GM12865 (cell line): Measurements from ENCODE around the gene DENND11.

Experiments
- DNase-seq: peaks from one replicate; pipeline ENCODE4 v3.0.0; 2010; ENCODE audit warnings: low read depth
- H3K4me3 ChIP-seq: 2 replicates; pipeline ENCODE4 v1.5.1; 2011; ENCODE audit warnings: mild to moderate bottlenecking, low read depth, low read length, control low read depth
- TF ChIP-seq, protein P1 (sequence below): IDR thresholded peaks from 2 replicates; pipeline ENCODE4 v1.5.1; 2011; ENCODE audit warnings: low read length, control low read depth, low read depth, inconsistent platforms; ENCODE audit not compliant: insufficient read depth; ENCODE audit errors: missing control alignments

The DENND11 gene

GRCh38 chr7:141737836-141738591, 36.0 kb upstream of the DENND11 start, which contains the start of gene SSBP1:
Gene SSBP1, plus strand, starts transcription at chr7:141738358. Its CDS starts 809 bp downstream, at chr7:141739167.
- TF ChIP-seq, protein P1, sequence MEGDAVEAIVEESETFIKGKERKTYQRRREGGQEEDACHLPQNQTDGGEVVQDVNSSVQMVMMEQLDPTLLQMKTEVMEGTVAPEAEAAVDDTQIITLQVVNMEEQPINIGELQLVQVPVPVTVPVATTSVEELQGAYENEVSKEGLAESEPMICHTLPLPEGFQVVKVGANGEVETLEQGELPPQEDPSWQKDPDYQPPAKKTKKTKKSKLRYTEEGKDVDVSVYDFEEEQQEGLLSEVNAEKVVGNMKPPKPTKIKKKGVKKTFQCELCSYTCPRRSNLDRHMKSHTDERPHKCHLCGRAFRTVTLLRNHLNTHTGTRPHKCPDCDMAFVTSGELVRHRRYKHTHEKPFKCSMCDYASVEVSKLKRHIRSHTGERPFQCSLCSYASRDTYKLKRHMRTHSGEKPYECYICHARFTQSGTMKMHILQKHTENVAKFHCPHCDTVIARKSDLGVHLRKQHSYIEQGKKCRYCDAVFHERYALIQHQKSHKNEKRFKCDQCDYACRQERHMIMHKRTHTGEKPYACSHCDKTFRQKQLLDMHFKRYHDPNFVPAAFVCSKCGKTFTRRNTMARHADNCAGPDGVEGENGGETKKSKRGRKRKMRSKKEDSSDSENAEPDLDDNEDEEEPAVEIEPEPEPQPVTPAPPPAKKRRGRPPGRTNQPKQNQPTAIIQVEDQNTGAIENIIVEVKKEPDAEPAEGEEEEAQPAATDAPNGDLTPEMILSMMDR: peak; percentile 83
- DNase-seq: peak; percentile 97
- peak within 1 kb of the TSS; percentile 78 for H3K4me3 ChIP-seq

DNA sequence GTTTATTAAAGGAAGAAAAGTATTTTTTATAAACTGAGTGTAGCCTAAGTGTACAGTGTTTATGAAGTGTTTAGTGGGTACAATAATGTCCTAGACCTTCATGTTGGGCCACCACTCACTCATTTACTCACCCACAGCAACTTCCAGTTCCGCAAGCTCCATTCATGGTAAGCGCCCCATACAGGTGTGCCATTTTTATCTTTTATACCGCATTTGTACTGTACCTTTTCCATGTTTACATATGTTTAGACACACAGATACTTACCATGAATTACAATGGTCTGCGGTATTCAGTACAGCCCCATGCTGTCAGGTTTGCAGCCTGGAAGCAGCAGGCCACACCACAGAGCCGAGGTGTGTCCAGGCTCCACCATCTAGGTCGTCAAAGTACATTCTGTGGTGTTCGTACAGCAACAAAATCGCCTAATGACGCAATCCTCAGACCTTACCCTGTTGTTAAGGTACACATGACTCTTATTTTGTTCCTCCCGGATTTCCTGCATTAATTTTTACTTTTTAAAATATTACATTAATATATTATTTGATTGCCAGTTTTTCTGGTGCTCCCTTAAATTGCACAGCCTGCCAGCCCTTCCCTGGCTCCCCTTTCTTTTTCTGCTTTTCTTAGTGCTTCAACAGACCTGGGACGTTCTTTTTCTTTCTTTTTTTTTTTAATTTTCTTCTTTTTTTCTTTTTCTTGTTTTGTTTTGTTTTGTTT, 35.3 kb upstream of the DENND11 start:
- DNase-seq: peak; percentile 21
- peak overlapping the region; percentile 78 for H3K4me3 ChIP-seq
- TF ChIP-seq, protein P1: no peak

GRCh38 chr7:141731476-141732149, 29.6 kb upstream of the DENND11 start:
- TF ChIP-seq, protein P1: no peak
- DNase-seq: no peak

DNA sequence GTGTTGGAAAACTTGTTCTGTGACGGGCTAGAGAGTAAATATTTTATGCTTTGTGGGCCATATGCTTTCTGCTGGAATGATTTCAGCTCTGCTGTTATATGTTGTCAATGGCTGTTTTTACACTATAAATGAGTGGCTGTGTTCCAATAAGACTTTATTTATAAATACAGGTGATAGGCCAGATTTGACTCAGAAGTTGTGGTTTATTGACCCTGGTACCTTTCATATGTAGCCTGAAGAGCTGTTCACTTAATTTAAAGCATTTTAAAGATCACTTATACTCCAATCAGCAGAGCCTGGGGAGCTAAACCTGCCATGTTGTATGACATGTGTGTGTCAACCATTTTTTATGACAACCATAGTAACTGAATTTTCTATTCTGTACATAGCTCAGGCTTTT, 27.1 kb upstream of the DENND11 start:
- DNase-seq: no peak
- TF ChIP-seq, protein P1: no peak
- no peak overlapping the region for H3K4me3 ChIP-seq

More at GRCh38 chr7:141731476-141732149, 29.6 kb upstream of the DENND11 start:
- H3K4me3 ChIP-seq: no peak overlapping the region

- no peak overlapping the region for H3K4me3 ChIP-seq
- no peak for DNase-seq
- TF ChIP-seq, protein P1: no peak
Measured at GRCh38 chr7:141722529-141722928, 20.6 kb upstream of the DENND11 start.

GRCh38 chr7:141717450-141717849, 15.5 kb upstream of the DENND11 start:
- TF ChIP-seq, protein P1: no peak
- no peak for DNase-seq
- no peak overlapping the region for H3K4me3 ChIP-seq
